SK-N-SH treated with all-trans-retinoic acid at 6 μM for 48 hours (cell line): Measurements from ENCODE around the gene SEL1L.

Source experiments
- ATAC-seq: fragments of 200-7000 bp; cut with Tn5 transposase; 3 replicates; pipeline ENCODE4 v1.9.1; 2020; ENCODE audit warnings: mild to moderate bottlenecking, moderate library complexity
- ARNTL ChIP-seq: fragments of 450-650 bp; formaldehyde crosslinking; IDR thresholded peaks from 2 replicates; pipeline ENCODE4 v1.5.0; 2020; ENCODE audit warnings: low read depth, mild to moderate bottlenecking, moderate library complexity, borderline replicate concordance
- BACH2 ChIP-seq: fragments of 250-450 bp; sonication (Bioruptor Pico); IDR thresholded peaks from 2 replicates; pipeline ENCODE4 v1.9.0; 2021; ENCODE audit warnings: mild to moderate bottlenecking, borderline replicate concordance
- CREB5 ChIP-seq: fragments of 250-450 bp; sonication (Bioruptor Pico); IDR thresholded peaks from 2 replicates; pipeline ENCODE4 v1.5.1; 2020; ENCODE audit warnings: low read depth, mild to moderate bottlenecking, moderate library complexity
- CSDC2 ChIP-seq: fragments of 250-450 bp; sonication (Bioruptor Pico); IDR thresholded peaks from 2 replicates; pipeline ENCODE4 v1.5.0; 2020; ENCODE audit warnings: mild to moderate bottlenecking, moderate library complexity
- CSRNP3 ChIP-seq: fragments of 250-450 bp; sonication (Bioruptor Pico); IDR thresholded peaks from 2 replicates; pipeline ENCODE4 v1.5.1; 2021; ENCODE audit warnings: mild to moderate bottlenecking, moderate library complexity
- ESRRG ChIP-seq: fragments of 250-450 bp; sonication (Bioruptor Pico); IDR thresholded peaks from 2 replicates; pipeline ENCODE4 v1.6.1; 2021; ENCODE audit warnings: mild to moderate bottlenecking
- GLIS3 ChIP-seq: fragments of 250-450 bp; sonication (Bioruptor Pico); IDR thresholded peaks from 2 replicates; pipeline ENCODE4 v1.5.0; 2020; ENCODE audit warnings: mild to moderate bottlenecking, moderate library complexity
- ISL1 ChIP-seq: fragments of 250-450 bp; sonication (Bioruptor Pico); IDR thresholded peaks from 2 replicates; pipeline ENCODE4 v2.1.2; 2022; ENCODE audit warnings: mild to moderate bottlenecking, moderate library complexity
- OSR1 ChIP-seq: fragments of 250-450 bp; sonication (Bioruptor Pico); IDR thresholded peaks from 2 replicates; pipeline ENCODE4 v1.8.0; 2022; ENCODE audit warnings: moderate library complexity, mild to moderate bottlenecking, inconsistent platforms
- PPARA ChIP-seq: fragments of 250-450 bp; sonication (Bioruptor Pico); IDR thresholded peaks from 2 replicates; pipeline ENCODE4 v1.5.0; 2020; ENCODE audit warnings: mild to moderate bottlenecking, borderline replicate concordance
- RARB ChIP-seq: fragments of 250-450 bp; sonication (Bioruptor Pico); IDR thresholded peaks from 2 replicates; pipeline ENCODE4 v1.8.0; 2021; ENCODE audit warnings: mild to moderate bottlenecking, moderate library complexity
- SNAI2 ChIP-seq: fragments of 250-450 bp; sonication (Bioruptor Pico); IDR thresholded peaks from 2 replicates; pipeline ENCODE4 v1.5.0; 2020; ENCODE audit warnings: mild to moderate bottlenecking, moderate library complexity
- TCF4 ChIP-seq: fragments of 250-450 bp; sonication (Bioruptor Pico); IDR thresholded peaks from 2 replicates; pipeline ENCODE4 v1.8.0; 2021; ENCODE audit warnings: mild to moderate bottlenecking, moderate library complexity, borderline replicate concordance
- TOX ChIP-seq: fragments of 250-450 bp; sonication (Bioruptor Pico); IDR thresholded peaks from 2 replicates; pipeline ENCODE4 v1.8.0; 2021; ENCODE audit warnings: mild to moderate bottlenecking, moderate library complexity, borderline replicate concordance
- TSHZ2 ChIP-seq: fragments of 250-450 bp; sonication (Bioruptor Pico); IDR thresholded peaks from 2 replicates; pipeline ENCODE4 v1.5.0; 2020; ENCODE audit warnings: mild to moderate bottlenecking, moderate library complexity
- ZC3H10 ChIP-seq: fragments of 250-450 bp; sonication (Bioruptor Pico); IDR thresholded peaks from 2 replicates; pipeline ENCODE4 v1.5.1; 2021; ENCODE audit warnings: mild to moderate bottlenecking, moderate library complexity
- ZFP3 ChIP-seq: fragments of 250-450 bp; sonication (Bioruptor Pico); IDR thresholded peaks from 2 replicates; pipeline ENCODE4 v1.5.0; 2020; ENCODE audit warnings: mild to moderate bottlenecking, moderate library complexity
- ZNF565 ChIP-seq: fragments of 450-650 bp; formaldehyde crosslinking; conservative IDR thresholded peaks from 2 replicates; pipeline ENCODE4 v1.5.0; 2020; ENCODE audit warnings: low read depth, mild to moderate bottlenecking, moderate library complexity
- ZNF70 ChIP-seq: fragments of 450-650 bp; formaldehyde crosslinking; IDR thresholded peaks from 2 replicates; pipeline ENCODE4 v1.5.0; 2020; ENCODE audit warnings: mild to moderate bottlenecking, moderate library complexity
- ZNF8 ChIP-seq: fragments of 450-650 bp; formaldehyde crosslinking; IDR thresholded peaks from 2 replicates; pipeline ENCODE4 v1.5.0; 2020; ENCODE audit warnings: mild to moderate bottlenecking, moderate library complexity
- TF ChIP-seq, protein P1 (sequence below): fragments of 250-450 bp; sonication (Bioruptor Pico); IDR thresholded peaks from 2 replicates; pipeline ENCODE4 v1.8.0; 2021; ENCODE audit warnings: low read depth, mild to moderate bottlenecking, moderate library complexity, borderline replicate concordance
- TF ChIP-seq, protein P2 (sequence below): fragments of 250-450 bp; sonication (Bioruptor Pico); IDR thresholded peaks from 2 replicates; pipeline ENCODE4 v1.8.0; 2020; ENCODE audit warnings: mild to moderate bottlenecking, moderate library complexity, borderline replicate concordance

Gene SEL1L

GRCh38 chr14:81435391-81436295 is 98.0 kb downstream of the SEL1L start:
- TF ChIP-seq ZC3H10 (CRISPR knock-in tag) (no peak), ZNF8 (CRISPR knock-in tag) (no peak), TOX (CRISPR knock-in tag) (no peak), TCF4 (CRISPR knock-in tag) (no peak), OSR1 (no peak), ARNTL (CRISPR knock-in tag) (no peak), GLIS3 (no peak), ZNF565 (no peak), ZFP3 (CRISPR knock-in tag) (no peak)
- TF ChIP-seq, protein P1, sequence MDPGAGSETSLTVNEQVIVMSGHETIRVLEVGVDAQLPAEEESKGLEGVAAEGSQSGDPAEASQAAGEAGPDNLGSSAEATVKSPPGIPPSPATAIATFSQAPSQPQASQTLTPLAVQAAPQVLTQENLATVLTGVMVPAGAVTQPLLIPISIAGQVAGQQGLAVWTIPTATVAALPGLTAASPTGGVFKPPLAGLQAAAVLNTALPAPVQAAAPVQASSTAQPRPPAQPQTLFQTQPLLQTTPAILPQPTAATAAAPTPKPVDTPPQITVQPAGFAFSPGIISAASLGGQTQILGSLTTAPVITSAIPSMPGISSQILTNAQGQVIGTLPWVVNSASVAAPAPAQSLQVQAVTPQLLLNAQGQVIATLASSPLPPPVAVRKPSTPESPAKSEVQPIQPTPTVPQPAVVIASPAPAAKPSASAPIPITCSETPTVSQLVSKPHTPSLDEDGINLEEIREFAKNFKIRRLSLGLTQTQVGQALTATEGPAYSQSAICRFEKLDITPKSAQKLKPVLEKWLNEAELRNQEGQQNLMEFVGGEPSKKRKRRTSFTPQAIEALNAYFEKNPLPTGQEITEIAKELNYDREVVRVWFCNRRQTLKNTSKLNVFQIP (CRISPR knock-in tag), result no peak
- TF ChIP-seq, protein P2, sequence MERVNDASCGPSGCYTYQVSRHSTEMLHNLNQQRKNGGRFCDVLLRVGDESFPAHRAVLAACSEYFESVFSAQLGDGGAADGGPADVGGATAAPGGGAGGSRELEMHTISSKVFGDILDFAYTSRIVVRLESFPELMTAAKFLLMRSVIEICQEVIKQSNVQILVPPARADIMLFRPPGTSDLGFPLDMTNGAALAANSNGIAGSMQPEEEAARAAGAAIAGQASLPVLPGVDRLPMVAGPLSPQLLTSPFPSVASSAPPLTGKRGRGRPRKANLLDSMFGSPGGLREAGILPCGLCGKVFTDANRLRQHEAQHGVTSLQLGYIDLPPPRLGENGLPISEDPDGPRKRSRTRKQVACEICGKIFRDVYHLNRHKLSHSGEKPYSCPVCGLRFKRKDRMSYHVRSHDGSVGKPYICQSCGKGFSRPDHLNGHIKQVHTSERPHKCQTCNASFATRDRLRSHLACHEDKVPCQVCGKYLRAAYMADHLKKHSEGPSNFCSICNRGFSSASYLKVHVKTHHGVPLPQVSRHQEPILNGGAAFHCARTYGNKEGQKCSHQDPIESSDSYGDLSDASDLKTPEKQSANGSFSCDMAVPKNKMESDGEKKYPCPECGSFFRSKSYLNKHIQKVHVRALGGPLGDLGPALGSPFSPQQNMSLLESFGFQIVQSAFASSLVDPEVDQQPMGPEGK (CRISPR knock-in tag), result no peak
- ATAC-seq, result peak; percentile 50

DNA sequence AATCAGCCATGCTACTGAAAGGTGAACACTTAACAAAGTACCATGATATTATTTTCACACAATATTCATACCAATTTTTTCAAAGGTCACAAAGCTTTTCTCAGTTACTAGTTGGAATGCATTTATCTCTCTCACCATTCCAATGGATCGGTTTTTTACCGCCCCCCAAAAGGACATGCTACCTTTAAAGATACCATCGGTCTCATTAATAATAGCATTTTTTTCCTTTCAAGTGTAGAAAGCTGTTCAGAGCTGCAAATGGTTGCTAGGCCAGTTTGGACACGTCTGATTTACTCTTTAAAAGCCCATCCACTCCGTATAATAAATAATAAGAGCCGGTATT is 98.6 kb downstream of the SEL1L start:
- ATAC-seq, result no peak
- no peak for TF ChIP-seq TSHZ2 (CRISPR knock-in tag)
- TF ChIP-seq CSDC2 (CRISPR knock-in tag), result no peak
- no peak for TF ChIP-seq ISL1 (CRISPR knock-in tag)
- no peak for TF ChIP-seq ESRRG
- TF ChIP-seq ZNF70 (CRISPR knock-in tag), result no peak
- no peak for TF ChIP-seq OSR1
- no peak for TF ChIP-seq ARNTL (CRISPR knock-in tag)
- no peak for TF ChIP-seq PPARA (CRISPR knock-in tag)
- TF ChIP-seq, protein P2 (CRISPR knock-in tag), result no peak
- TF ChIP-seq SNAI2, result no peak
- no peak for TF ChIP-seq BACH2
- TF ChIP-seq TCF4 (CRISPR knock-in tag), result no peak
- TF ChIP-seq ZFP3 (CRISPR knock-in tag), result no peak

GRCh38 chr14:81434230-81434629 is 99.4 kb downstream of the SEL1L start:
- no peak for ATAC-seq
- TF ChIP-seq ZNF70 (CRISPR knock-in tag), result no peak
- no peak for TF ChIP-seq SNAI2
- TF ChIP-seq TCF4 (CRISPR knock-in tag), result no peak
- no peak for TF ChIP-seq ISL1 (CRISPR knock-in tag)
- no peak for TF ChIP-seq ZNF8 (CRISPR knock-in tag)
- TF ChIP-seq OSR1, result no peak
- TF ChIP-seq CSRNP3, result no peak
- TF ChIP-seq BACH2, result no peak
- no peak for TF ChIP-seq PPARA (CRISPR knock-in tag)
- TF ChIP-seq CREB5 (CRISPR knock-in tag), result no peak
- no peak for TF ChIP-seq GLIS3
- TF ChIP-seq ZNF565, result no peak
- no peak for TF ChIP-seq RARB (CRISPR knock-in tag)
- no peak for TF ChIP-seq ZFP3 (CRISPR knock-in tag)
- TF ChIP-seq, protein P1 (CRISPR knock-in tag), result no peak
